Stimulated activated CD8-positive, alpha-beta memory T cell treated with anti-CD3 and anti-CD28 coated beads, Interleukin-15, amount 100 ng/mL, for 48 hours (primary cell): ENCODE measurements around the gene FCGR3A.
"Not testable (repeated sequence)": the region's sequence is repeated elsewhere in the genome, so short reads cannot be mapped to it uniquely, and the experiment has no call there.

Experiments used
- DNase-seq, 2 donors: peaks; one replicate each; pipeline ENCODE4 v3.0.0-alpha.2; 2020; ENCODE audit warnings: low read depth in 2 of 2

Gene FCGR3A

DNA sequence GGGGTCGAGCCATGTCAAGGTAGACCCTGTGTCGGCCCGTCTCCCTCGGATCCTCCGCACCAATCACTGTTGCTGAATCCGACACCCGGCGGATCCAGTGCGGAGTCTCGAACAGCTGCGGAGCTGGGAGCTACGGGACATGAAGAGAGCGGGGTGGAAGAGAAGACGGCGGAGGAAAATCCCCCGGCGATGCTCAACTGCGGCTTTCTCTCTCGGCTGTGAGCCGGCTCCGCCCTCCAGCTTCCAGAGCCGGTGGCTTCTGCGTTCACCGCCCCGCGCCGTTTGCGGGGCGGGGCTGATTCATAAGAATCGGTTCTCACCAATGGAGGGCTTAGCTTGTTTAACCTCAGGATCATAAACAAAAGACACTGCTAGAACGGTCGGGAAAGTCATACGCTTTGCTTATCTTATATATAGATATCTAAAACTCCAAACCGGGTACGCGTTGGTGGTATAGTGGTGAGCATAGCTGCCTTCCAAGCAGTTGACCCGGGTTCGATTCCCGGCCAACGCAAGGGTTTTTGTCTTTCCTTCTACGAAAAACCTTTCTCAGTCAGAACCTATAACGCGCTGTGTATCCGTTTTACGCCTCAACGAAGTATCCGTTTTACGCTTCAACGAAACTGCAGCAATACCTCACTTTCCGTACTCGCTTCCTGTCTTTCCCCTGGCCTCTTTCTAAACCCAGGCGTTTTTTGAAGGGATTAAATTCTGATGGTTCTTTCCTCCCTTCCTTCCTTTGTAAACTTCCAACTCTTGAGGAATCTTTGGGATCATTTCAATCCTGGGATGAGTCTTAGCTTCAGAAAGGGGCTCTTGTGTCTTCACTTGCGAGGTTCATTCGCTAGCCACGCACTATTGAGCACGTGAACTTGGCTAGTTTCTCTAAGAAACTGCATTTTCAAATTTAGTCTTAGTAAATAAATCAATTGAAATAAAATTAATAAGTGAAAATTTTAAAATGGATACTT is 18.7 kb downstream of the FCGR3A start:
- DNase-seq, result peak; percentile 82 to 89

DNA sequence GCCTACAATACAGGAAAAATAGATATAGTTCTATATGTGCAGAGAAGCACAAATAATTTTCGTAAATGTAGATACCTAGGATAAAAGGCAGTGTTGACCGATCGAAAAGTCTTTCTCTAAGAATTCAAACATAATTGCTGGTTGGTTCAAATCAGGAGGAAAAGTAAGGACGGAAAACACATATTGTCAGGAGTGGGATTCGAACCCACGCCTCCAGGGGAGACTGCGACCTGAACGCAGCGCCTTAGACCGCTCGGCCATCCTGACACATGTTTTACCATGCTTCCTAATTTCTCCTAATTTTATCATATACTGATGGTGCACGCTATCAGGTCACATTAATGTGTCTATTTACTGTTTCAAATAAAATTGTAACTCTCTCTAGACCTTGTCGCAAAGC is 19.5 kb downstream of the FCGR3A start:
- DNase-seq, result peak in 1 of 2 donors; percentile 57

DNA sequence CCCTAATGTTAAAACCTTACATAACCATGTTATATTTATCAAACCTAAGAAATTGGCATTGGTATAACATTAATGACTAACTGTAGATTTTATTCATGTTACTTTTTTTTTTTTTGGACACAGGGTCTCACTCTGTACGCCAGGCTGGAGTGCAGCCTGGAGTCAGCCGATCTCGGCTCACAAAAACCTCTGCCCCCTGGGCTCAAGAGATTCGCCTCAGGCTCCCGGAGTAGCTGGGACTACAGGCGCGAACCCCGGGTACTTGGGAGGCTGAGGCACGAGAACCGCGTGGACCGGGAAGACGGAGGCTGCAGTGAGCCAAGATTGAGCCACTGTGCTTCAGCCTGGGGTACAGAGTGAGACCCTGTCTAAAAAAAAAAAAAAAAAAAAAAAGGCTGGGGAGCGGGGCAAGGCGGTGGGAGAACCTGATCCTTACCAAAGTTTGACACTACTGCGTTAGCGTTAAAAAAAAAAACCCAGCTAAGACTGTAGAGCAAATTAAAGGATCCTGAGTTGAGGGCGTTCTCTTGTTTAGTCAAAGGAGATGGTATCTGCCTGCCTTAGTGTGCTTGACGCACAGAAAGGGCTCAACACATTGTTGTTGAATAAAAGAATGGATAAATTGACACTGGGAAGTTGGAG is 20.0 kb downstream of the FCGR3A start:
- not testable (repeated sequence) for DNase-seq

DNA sequence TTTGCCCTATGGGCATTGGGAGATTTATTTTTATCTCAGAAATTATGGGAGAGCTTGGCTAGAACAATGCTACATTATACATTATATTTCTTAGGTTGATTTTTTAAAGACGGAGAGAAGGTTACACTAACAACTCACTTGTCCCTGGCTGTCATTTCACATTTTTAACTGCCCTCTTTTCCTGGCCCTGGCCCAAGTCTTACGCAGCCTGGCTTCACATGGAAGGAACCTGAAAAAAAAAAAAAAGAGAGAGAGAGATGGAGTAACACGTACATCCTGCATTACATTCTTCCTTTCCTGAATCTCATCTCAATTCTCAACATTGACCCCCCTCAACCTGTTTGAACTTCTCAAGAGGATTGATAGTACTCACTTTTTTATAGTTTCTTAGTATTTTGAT is 21.1 kb downstream of the FCGR3A start:
- DNase-seq, result not testable (repeated sequence)

DNA sequence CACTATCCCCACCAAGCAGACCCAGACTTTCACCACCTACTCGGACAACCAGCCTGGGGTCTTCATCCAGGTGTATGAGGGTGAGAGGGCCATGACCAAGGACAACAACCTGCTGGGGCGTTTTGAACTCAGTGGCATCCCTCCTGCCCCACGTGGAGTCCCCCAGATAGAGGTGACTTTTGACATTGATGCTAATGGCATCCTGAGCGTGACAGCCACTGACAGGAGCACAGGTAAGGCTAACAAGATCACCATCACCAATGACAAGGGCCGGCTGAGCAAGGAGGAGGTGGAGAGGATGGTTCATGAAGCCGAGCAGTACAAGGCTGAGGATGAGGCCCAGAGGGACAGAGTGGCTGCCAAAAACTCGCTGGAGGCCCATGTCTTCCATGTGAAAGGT is 23.7 kb downstream of the FCGR3A start:
- not testable (repeated sequence) for DNase-seq

DNA sequence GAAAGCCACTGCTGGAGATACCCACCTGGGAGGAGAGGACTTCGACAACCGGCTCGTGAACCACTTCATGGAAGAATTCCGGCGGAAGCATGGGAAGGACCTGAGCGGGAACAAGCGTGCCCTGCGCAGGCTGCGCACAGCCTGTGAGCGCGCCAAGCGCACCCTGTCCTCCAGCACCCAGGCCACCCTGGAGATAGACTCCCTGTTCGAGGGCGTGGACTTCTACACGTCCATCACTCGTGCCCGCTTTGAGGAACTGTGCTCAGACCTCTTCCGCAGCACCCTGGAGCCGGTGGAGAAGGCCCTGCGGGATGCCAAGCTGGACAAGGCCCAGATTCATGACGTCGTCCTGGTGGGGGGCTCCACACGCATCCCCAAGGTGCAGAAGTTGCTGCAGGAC is 24.3 kb downstream of the FCGR3A start:
- DNase-seq, result not testable (repeated sequence)

DNA sequence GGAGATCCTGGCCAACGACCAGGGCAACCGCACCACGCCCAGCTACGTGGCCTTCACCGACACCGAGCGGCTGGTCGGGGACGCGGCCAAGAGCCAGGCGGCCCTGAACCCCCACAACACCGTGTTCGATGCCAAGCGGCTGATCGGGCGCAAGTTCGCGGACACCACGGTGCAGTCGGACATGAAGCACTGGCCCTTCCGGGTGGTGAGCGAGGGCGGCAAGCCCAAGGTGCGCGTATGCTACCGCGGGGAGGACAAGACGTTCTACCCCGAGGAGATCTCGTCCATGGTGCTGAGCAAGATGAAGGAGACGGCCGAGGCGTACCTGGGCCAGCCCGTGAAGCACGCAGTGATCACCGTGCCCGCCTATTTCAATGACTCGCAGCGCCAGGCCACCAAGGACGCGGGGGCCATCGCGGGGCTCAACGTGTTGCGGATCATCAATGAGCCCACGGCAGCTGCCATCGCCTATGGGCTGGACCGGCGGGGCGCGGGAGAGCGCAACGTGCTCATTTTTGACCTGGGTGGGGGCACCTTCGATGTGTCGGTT is 24.8 kb downstream of the FCGR3A start:
- DNase-seq, result not testable (repeated sequence)

DNA sequence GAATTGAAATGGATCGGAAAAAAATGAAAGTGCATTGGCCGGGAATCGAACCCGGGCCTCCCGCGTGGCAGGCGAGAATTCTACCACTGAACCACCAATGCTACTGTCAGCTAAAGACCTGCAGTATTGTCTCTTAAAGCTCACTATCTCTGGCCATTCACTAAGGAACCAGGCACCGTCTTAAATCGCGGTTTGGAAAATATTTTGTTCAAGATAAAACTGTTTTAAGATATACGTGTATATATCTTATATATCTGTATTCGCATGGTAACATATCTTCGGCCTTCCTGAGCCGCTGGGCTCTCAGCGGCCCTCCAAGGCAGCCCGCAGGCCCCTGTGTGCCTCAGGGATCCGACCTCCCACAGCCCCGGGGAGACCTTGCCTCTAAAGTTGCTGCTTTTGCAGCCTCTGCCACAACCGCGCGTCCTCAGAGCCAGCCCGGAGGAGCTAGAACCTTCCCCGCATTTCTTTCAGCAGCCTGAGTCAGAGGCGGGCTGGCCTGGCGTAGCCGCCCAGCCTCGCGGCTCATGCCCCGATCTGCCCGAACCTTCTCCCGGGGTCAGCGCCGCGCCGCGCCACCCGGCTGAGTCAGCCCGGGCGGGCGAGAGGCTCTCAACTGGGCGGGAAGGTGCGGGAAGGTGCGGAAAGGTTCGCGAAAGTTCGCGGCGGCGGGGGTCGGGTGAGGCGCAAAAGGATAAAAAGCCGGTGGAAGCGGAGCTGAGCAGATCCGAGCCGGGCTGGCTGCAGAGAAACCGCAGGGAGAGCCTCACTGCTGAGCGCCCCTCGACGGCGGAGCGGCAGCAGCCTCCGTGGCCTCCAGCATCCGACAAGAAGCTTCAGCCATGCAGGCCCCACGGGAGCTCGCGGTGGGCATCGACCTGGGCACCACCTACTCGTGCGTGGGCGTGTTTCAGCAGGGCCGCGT is 25.5 kb downstream of the FCGR3A start, which contains the start of gene HSPA6:
Gene HSPA6, plus strand, starts transcription at position 724 of the 925 bp plus-strand sequence. Its CDS starts 119 bp downstream, at position 843.
- peak in 1 of 2 donors; percentile 60 for DNase-seq

DNA sequence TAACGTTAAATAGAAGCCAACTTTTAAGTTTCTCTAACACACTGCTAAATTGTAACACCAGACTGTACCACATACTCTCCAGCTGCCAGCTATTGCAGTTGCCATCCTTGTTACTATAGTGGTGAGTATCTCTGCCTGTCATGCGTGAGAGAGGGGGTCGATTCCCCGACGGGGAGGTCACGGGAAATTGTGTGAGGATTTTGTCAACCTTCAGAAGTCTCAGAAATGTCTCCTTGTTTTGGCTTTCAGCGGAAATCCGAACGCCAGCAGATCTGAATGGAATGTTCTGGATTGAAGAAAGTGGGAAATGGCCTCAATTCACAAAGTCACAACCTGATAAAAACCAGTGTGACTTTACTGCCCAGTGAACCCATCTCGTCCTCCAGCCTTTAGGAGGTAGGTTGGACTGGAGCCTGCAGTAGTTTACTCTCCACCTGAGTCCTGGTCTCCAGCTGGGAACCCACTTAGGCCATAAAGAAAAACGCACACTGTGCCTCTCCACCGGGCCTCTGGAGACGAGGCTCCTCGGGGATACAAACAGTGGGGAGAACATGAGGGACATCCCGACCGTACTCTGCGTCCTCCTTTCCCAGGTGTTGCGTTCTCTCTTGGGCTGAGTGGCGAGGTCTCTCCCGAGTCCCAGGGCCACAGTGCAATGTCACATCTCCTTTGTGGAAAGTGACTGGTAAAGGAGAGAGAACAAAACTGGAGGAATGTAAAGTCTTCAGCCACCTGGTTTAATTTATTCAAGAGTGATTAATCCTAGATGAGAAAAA is 26.4 kb downstream of the FCGR3A start:
- not testable (repeated sequence) for DNase-seq

DNA sequence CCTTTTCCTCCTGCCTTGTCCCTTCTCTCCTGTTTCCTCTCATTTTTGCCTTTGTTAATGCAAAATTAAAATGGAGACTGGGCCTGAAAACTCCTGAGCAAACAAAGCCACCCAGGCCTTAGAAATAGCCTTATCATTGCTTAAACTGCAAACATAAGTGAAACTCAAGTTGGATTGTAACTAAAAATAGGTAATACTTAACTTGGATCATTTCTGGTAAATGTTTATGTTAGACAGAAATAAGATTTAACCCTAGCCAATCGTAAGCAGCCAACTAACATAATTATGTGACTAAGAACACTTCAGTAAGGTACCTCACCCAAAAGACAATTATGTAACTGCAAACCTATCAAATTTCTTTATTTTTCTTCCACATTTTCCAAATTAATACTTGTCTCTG is 35.7 kb downstream of the FCGR3A start:
- DNase-seq, result not testable (repeated sequence)

DNA sequence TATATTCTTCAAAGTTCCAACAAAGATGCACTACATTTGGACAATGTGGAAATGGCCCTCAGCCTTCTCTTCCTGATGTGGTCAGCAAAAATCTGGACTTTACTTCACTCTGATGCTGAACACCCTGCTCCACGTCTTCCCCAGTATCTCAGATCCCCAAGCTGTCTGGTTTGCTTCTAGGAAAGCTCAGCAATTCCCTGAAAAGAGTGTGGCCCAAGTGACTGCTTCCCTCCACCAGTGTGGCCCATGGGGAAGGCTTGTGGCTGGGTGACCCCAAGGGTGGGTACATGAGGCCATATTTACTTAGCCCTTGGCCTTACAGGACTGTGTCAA is 36.2 kb downstream of the FCGR3A start:
- DNase-seq, result not testable (repeated sequence)

DNA sequence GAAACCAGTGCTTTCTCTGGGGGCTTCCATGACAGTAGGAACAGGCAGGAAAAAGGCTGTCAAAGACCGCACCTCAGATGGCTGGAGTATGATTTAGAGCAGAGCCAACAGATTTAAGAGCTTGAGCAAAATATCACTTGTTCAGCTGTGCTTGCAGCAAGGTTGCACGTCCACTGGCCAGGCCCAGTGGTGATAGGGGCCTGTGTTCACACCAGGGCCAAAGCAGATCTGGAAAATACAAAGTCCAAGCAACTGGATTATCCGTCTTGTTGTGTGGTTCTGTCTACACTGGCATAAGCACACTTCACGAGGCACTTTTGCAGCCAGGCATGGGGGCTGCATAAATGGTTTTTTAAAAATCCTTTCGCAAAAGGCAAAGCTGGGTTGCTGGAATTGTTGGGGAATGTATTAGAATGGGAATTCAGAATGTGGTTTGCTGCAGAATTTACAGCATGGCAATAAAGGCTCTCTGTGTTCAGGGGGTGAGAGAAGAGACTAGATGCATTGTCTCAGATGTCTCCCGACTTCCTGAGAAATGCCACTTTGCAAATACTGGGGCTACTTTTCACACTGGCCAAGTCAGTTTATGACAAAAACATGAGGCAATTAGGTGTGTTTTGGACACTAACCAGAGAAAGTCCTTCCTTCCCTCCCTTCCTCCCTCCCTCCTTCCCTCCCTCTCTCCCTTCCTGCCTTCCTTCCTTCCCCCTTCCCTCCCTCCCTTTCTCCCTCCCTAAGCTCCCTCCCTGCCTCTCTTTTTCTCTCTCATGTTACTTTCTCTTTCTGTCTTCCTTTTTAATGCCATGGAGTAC is 36.8 kb downstream of the FCGR3A start:
- DNase-seq, result not testable (repeated sequence)

DNA sequence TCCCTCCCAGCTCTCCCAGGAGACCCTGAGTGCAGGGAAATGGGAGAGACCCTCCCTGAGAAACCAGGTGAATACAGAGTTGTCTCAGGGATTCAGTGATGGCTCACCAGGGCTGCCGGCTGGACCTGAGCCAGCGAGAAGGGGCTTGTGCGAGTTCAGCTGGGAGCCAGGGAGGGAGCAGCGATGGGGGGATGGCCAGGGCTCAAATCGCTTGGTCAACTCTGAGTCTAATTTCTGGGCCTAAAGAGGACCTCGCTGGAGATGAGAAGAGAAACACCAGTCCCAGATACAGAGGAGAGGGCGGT is 37.9 kb downstream of the FCGR3A start:
- no peak for DNase-seq

DNA sequence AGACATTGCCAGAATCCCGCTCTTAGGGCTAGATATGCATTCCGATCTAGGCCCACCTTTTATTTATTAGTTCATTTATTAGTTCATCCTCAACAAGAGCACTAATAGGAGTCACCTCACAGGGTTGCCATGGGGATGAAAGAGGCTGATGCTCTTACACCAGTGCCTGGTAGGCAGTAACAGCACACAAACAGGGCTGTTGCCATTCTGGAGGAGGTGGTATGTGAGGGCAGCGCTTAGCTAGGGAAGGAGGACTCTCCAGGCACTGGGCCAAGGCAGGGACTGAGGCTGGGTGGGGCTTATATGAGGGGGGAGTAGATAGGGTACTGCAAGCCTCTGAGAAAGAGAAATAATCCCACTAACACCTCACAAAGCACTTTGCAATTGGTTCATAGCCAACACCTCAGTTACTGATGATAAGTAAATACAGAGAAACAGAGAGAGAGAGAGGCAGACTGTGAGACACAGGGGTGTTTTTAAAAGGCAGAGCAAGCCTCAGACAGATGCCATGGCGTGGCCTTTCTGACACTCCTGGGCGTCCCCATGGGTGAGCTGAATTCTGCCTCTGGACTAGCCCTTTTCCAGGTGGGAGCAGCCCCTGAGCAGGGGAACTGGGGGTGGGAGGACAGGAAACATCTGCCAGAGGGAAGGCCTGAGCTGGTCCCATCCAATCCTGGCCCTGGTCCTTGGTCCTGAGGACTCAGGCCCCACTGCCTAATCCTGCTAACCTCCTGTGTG is 38.4 kb downstream of the FCGR3A start:
- no peak for DNase-seq

DNA sequence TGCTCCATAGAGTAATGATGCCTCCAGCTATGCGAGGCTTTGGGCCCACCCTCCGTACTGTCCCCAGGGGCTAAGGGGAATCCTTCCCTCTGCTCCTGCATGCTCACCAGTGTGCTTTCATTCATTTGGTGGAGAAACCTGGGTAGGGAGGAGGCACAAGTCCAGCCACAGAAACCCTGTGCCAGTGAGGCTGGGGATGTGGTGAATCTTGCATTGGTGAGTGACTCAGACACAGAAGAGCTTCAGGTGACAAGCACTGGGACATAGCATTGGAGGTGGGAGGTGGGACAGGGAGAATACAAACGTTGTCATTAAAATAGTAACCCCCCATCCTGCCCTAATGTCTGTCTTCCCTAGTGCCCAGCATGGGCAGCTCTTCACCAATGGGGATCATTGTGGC is 39.1 kb downstream of the FCGR3A start:
- DNase-seq, result no peak

DNA sequence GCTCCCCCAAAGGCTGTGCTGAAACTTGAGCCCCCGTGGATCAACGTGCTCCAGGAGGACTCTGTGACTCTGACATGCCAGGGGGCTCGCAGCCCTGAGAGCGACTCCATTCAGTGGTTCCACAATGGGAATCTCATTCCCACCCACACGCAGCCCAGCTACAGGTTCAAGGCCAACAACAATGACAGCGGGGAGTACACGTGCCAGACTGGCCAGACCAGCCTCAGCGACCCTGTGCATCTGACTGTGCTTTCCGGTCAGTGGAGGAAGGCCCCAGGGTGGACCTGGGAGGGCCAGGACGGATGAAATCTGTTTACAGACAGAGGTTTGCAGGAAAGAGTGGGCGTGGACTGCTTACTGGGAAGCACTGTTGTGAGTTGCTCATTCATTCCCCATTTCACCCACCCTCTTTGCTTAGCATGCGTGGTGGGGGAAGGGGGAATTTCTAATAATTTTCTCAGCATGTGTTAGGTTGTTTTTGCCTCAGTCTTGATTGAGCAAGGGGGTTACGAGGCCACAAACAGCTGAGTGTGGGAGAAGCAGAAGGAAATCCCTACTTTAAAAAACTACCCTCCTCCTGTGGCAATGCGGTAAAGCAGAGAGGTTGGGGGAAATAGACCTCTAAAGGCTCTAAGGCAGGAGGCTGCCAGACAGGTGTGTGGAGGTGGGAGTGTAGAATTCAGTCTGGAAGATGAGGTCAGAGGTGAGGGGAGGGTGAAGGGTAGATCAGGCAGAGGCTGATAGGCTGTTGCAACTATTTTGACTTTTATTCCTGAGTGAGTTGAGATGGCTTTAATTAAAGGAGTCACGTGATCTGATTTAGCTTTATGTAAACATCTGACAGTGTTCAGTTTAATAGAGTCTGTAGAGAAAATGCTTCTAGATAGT is 43.0 kb downstream of the FCGR3A start:
- no peak for DNase-seq

DNA sequence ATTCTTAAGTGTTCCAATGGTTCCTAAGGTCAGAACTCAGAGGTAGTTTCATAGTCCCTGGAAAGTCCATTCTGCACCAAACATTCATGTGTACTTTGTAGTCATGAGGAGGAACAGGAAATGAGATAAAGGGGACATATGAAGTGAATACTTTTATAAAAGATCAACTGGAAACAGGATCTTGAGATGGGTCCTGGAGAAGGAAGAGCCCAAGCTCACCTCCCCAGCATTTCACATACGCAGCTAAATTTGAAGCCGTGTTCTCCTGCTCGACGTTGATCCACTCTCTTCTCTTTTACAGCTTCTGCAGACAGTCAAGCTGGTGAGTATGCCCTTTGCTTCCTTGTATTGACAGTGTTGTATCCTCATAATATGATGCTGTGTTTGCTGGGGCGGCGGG is 43.9 kb downstream of the FCGR3A start:
- no peak for DNase-seq

DNA sequence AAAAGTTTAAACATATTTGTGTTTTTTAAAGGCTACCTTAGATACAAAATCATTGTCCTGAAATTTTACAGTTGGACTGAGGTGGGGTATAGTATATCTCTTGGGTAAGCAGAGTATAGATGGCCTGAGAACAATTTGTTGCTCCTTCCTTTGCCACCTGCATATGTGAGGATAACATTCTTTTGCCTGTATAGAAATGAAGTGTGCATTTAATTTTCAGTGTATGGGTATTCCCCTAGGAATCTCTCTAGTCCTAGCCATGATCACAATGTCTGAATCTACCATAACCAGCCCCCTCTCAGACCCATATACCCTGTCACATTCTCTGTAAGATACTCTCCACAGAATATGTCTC is 46.2 kb downstream of the FCGR3A start:
- no peak for DNase-seq
